HL-60/S4 (cell line): ENCODE results near the gene RIT2.
"Not testable (repeated sequence)": the region's sequence is repeated elsewhere in the genome, so short reads cannot be mapped to it uniquely, and the experiment has no call there.

Experiments
- in situ Hi-C: fragments of 300-500 bp; cut with MboI; formaldehyde crosslinking; loops from 2 replicates; pipeline ENCODE4 v1.14.3; 2022; ENCODE audit warnings: low sequenced_read_pairs

The RIT2 gene

GRCh38 chr18:42854558-42854957, 260.9 kb downstream of the RIT2 start:
- in situ Hi-C loops = no loop called here

- in situ Hi-C loops = no loop called here
Observed at GRCh38 chr18:42850174-42851083, 265.1 kb downstream of the RIT2 start.

GRCh38 chr18:42839408-42839807, 276.1 kb downstream of the RIT2 start:
- in situ Hi-C loops = no loop called here

- in situ Hi-C loops = no loop called here
Observed at GRCh38 chr18:42838546-42839145, 276.8 kb downstream of the RIT2 start.

GRCh38 chr18:42830936-42831335, 284.5 kb downstream of the RIT2 start:
- in situ Hi-C loops = no loop called here

GRCh38 chr18:42828881-42829280, 286.6 kb downstream of the RIT2 start:
- in situ Hi-C loops = no loop called here

- in situ Hi-C loops = no loop called here
Observed at GRCh38 chr18:42824178-42824577, 291.3 kb downstream of the RIT2 start.

- in situ Hi-C loops = no loop called here
Observed at GRCh38 chr18:42822711-42823110, 292.8 kb downstream of the RIT2 start.

- in situ Hi-C loops = no loop called here
Observed at GRCh38 chr18:42821492-42821891, 294.0 kb downstream of the RIT2 start.

- in situ Hi-C loops = no loop called here
Observed at GRCh38 chr18:42814618-42815017, 300.9 kb downstream of the RIT2 start.

GRCh38 chr18:42814184-42814583, 301.3 kb downstream of the RIT2 start:
- in situ Hi-C loops = no loop called here

GRCh38 chr18:42813570-42813969, 301.9 kb downstream of the RIT2 start:
- in situ Hi-C loops = no loop called here

GRCh38 chr18:42807887-42808286, 307.6 kb downstream of the RIT2 start:
- in situ Hi-C loops = no loop called here

- in situ Hi-C loops = no loop called here
Observed at GRCh38 chr18:42801706-42802105, 313.8 kb downstream of the RIT2 start.

GRCh38 chr18:42798606-42799170, 316.8 kb downstream of the RIT2 start:
- in situ Hi-C loops = no loop called here

- in situ Hi-C loops = not testable (repeated sequence)
Observed at GRCh38 chr18:42795213-42795789, 320.2 kb downstream of the RIT2 start.

- in situ Hi-C loops = no loop called here
Observed at GRCh38 chr18:42792731-42793130, 322.8 kb downstream of the RIT2 start.

GRCh38 chr18:42784632-42785031, 330.9 kb downstream of the RIT2 start:
- in situ Hi-C loops = no loop called here

- in situ Hi-C loops = no loop called here
Observed at GRCh38 chr18:42782929-42783328, 332.6 kb downstream of the RIT2 start.

GRCh38 chr18:42781298-42781815, 334.1 kb downstream of the RIT2 start:
- in situ Hi-C loops = no loop called here

GRCh38 chr18:42780171-42780570, 335.3 kb downstream of the RIT2 start:
- in situ Hi-C loops = no loop called here
